Loucy (cell line): ENCODE measurements around the gene FBXO11.

Experiments
- H2AFZ ChIP-seq: fragments of 200-600 bp; sonication (generic); 2 replicates; pipeline ENCODE4 v1.6.0; 2016; ENCODE audit warnings: antibody characterized with exemption, mild to moderate bottlenecking, low read length, moderate library complexity
- H3F3A ChIP-seq: fragments of 200-600 bp; 2 replicates; pipeline ENCODE4 v1.6.0; 2016; ENCODE audit warnings: antibody characterized with exemption, low read depth, mild to moderate bottlenecking
- H3K27me3 ChIP-seq: fragments of 200-600 bp; sonication (generic); 2 replicates; pipeline ENCODE4 v1.6.1; 2014; ENCODE audit warnings: low read length, mild to moderate bottlenecking; ENCODE audit not compliant: insufficient read depth, poor library complexity, severe bottlenecking
- H3K36me3 ChIP-seq: fragments of 200-600 bp; sonication (generic); 2 replicates; pipeline ENCODE4 v1.6.1; 2016; ENCODE audit warnings: low read length; ENCODE audit not compliant: insufficient read depth
- H3K4me1 ChIP-seq: fragments of 200-600 bp; sonication (generic); 2 replicates; pipeline ENCODE4 v1.5.1; 2014; ENCODE audit warnings: low read length, mild to moderate bottlenecking; ENCODE audit not compliant: insufficient read depth, poor library complexity, severe bottlenecking
- H3K4me2 ChIP-seq: fragments of 200-600 bp; sonication (generic); 2 replicates; pipeline ENCODE4 v1.6.0; 2014; ENCODE audit warnings: antibody characterized with exemption, low read length, low read depth, mild to moderate bottlenecking; ENCODE audit not compliant: poor library complexity, severe bottlenecking
- H3K4me3 ChIP-seq: fragments of 200-600 bp; sonication (generic); 2 replicates; pipeline ENCODE4 v1.5.1; 2014; ENCODE audit warnings: low read length, mild to moderate bottlenecking, mixed read lengths; ENCODE audit not compliant: poor library complexity, severe bottlenecking
- H3K79me2 ChIP-seq: fragments of 200-600 bp; sonication (generic); 2 replicates; pipeline ENCODE4 v1.6.1; 2014; ENCODE audit warnings: low read length; ENCODE audit not compliant: insufficient read depth
- H3K9ac ChIP-seq: fragments of 200-600 bp; sonication (generic); 2 replicates; pipeline ENCODE4 v1.6.0; 2014; ENCODE audit warnings: mild to moderate bottlenecking, low read depth, low read length, moderate library complexity; ENCODE audit not compliant: poor library complexity, severe bottlenecking
- H3K9me2 ChIP-seq: fragments of 200-600 bp; sonication (generic); replicated peaks from 2 replicates; pipeline ENCODE4 v1.6.1; 2016; ENCODE audit warnings: low read depth, low read length, mixed read lengths
- H3K9me3 ChIP-seq: fragments of 200-600 bp; sonication (generic); 2 replicates; pipeline ENCODE4 v1.6.1; 2014; ENCODE audit warnings: mild to moderate bottlenecking, antibody characterized with exemption, low read length, low read depth; ENCODE audit not compliant: insufficient read depth
- H4K20me1 ChIP-seq: fragments of 200-600 bp; sonication (generic); 2 replicates; pipeline ENCODE4 v1.6.0; 2014; ENCODE audit warnings: antibody characterized with exemption, low read length, mild to moderate bottlenecking; ENCODE audit not compliant: insufficient read depth, poor library complexity, severe bottlenecking
- CTCF ChIP-seq: fragments of 200-600 bp; sonication (generic); conservative IDR thresholded peaks from 2 replicates; pipeline ENCODE4 v1.5.1; 2014; ENCODE audit warnings: mild to moderate bottlenecking, antibody characterized with exemption, low read length
- EZH2phosphoT487 ChIP-seq: fragments of 200-600 bp; IDR thresholded peaks from 2 replicates; pipeline ENCODE4 v1.6.1; 2018; ENCODE audit warnings: antibody characterized with exemption, mild to moderate bottlenecking, moderate library complexity, borderline replicate concordance

FBXO11 gene

GRCh38 chr2:47747878-47748277 is 158.4 kb downstream of the FBXO11 start:
- no peak overlapping the region for H3K9ac ChIP-seq
- H3K27me3 ChIP-seq = no peaks in the 10 kb centered on the region
- H3K4me1 ChIP-seq = no peaks in the 10 kb centered on the region
- no peaks in the 10 kb centered on the region for H4K20me1 ChIP-seq
- no peak overlapping the region for H2AFZ ChIP-seq
- H3K4me2 ChIP-seq = no peak overlapping the region
- H3K4me3 ChIP-seq = no peak overlapping the region
- H3K9me3 ChIP-seq = no peaks in the 10 kb centered on the region
- no peaks in the 10 kb centered on the region for H3K79me2 ChIP-seq
- H3F3A ChIP-seq = no peaks in the 10 kb centered on the region
- no peaks in the 10 kb centered on the region for H3K9me2 ChIP-seq
- no peak for TF ChIP-seq CTCF
- TF ChIP-seq EZH2phosphoT487 = no peak
- no peaks in the 10 kb centered on the region for H3K36me3 ChIP-seq

GRCh38 chr2:47744074-47744473 is 162.2 kb downstream of the FBXO11 start:
- Histone ChIP-seq H2AFZ (no peak overlapping the region), H3K27me3 (no peaks in the 10 kb centered on the region), H3K9me3 (no peaks in the 10 kb centered on the region), H3F3A (no peaks in the 10 kb centered on the region), H3K9ac (no peak overlapping the region), H3K4me1 (no peaks in the 10 kb centered on the region), H3K79me2 (no peaks in the 10 kb centered on the region), H3K36me3 (no peaks in the 10 kb centered on the region), H3K9me2 (no peaks in the 10 kb centered on the region), H4K20me1 (no peaks in the 10 kb centered on the region), H3K4me3 (no peak overlapping the region), H3K4me2 (no peak overlapping the region)
- TF ChIP-seq EZH2phosphoT487 (no peak), CTCF (no peak)

GRCh38 chr2:47741637-47742036 is 164.7 kb downstream of the FBXO11 start:
- no peaks in the 10 kb centered on the region for H3K4me1 ChIP-seq
- no peaks in the 10 kb centered on the region for H3F3A ChIP-seq
- no peaks in the 10 kb centered on the region for H3K9me3 ChIP-seq
- H3K9ac ChIP-seq = no peak overlapping the region
- no peaks in the 10 kb centered on the region for H3K36me3 ChIP-seq
- no peak overlapping the region for H3K4me2 ChIP-seq
- no peak overlapping the region for H3K4me3 ChIP-seq
- no peaks in the 10 kb centered on the region for H3K9me2 ChIP-seq
- no peaks in the 10 kb centered on the region for H3K27me3 ChIP-seq
- no peak overlapping the region for H2AFZ ChIP-seq
- H4K20me1 ChIP-seq = no peaks in the 10 kb centered on the region
- TF ChIP-seq CTCF (no peak), EZH2phosphoT487 (no peak)
- no peaks in the 10 kb centered on the region for H3K79me2 ChIP-seq
